DMS153 (cell line): ENCODE results near the gene GBA3.

Source experiments
- DNase-seq: peaks from one replicate; lab custom pipeline; 2025; lab: John Stamatoyannopoulos, UW

GBA3 gene

GRCh38 chr4:22780797-22781196 is 88.1 kb downstream of the GBA3 start:
- no peak for DNase-seq

GRCh38 chr4:22787753-22788375 is 95.1 kb downstream of the GBA3 start:
- no peak for DNase-seq

- DNase-seq, result no peak
Measured at GRCh38 chr4:22790631-22791030, 97.9 kb downstream of the GBA3 start.

- DNase-seq, result no peak
Measured at GRCh38 chr4:22794732-22795131, 102.0 kb downstream of the GBA3 start.

- no peak for DNase-seq
Measured at GRCh38 chr4:22801391-22801790, 108.7 kb downstream of the GBA3 start.

- DNase-seq, result no peak
Measured at GRCh38 chr4:22802876-22803275, 110.1 kb downstream of the GBA3 start.

GRCh38 chr4:22803512-22803911 is 110.8 kb downstream of the GBA3 start:
- no peak for DNase-seq

GRCh38 chr4:22814906-22815305 is 122.2 kb downstream of the GBA3 start:
- DNase-seq, result no peak

- DNase-seq, result peak; percentile 26
Measured at GRCh38 chr4:22824091-22824490, 131.4 kb downstream of the GBA3 start.

- DNase-seq, result no peak
Measured at GRCh38 chr4:22842360-22843018, 149.8 kb downstream of the GBA3 start.

- no peak for DNase-seq
Measured at GRCh38 chr4:22848332-22848731, 155.6 kb downstream of the GBA3 start.

- DNase-seq, result peak; percentile 6
Measured at GRCh38 chr4:22850055-22850454, 157.3 kb downstream of the GBA3 start.

- no peak for DNase-seq
Measured at GRCh38 chr4:22850630-22851029, 157.9 kb downstream of the GBA3 start.

GRCh38 chr4:22857411-22857810 is 164.7 kb downstream of the GBA3 start:
- DNase-seq, result no peak

- no peak for DNase-seq
Measured at GRCh38 chr4:22859318-22859717, 166.6 kb downstream of the GBA3 start.
